Activated CD8-positive, alpha-beta T cell treated with anti-CD3 and anti-CD28 coated beads, Interleukin-2, amount 10 ng/mL, durations not matched to agents 7 days and 5 days (primary cell): ENCODE measurements around the gene BABAM2. TPM values are rescaled to one million over a fixed set of nuclear protein-coding genes. Genes with fewer than 3 reads are reported as not detected.
A peak's percentile ranks its signal among the peaks of the same experiment; 100 is the strongest.
"Not testable (repeated sequence)": the region's sequence is repeated elsewhere in the genome, so short reads cannot be mapped to it uniquely, and the experiment has no call there.

Source experiments
- ATAC-seq: fragments of 150-1000 bp; cut with Tn5 transposase; one replicate; pipeline ENCODE4 v1.10.0; 2021; ENCODE audit warnings: moderate library complexity
- CTCF ChIA-PET: fragments of 350-600 bp; sonication (Branson Sonifier 250); formaldehyde crosslinking; loops from one replicate; lab custom pipeline; 2021; ENCODE audit warnings: antibody characterized with exemption; lab: Charles Lee
- POLR2A ChIA-PET: fragments of 350-600 bp; sonication (Branson Sonifier 250); formaldehyde crosslinking; loops from one replicate; lab custom pipeline; 2021; ENCODE audit warnings: antibody characterized with exemption; lab: Charles Lee
- DNase-seq: peaks from one replicate; pipeline ENCODE4 v3.0.0-alpha.2; 2020
- H3K27ac Mint-ChIP-seq: one replicate; pipeline ENCODE4 v1.8.0; 2021; ENCODE audit warnings: mild to moderate bottlenecking, mixed read lengths
- H3K27me3 Mint-ChIP-seq: one replicate; pipeline ENCODE4 v1.8.0; 2021; ENCODE audit warnings: low read depth, mixed read lengths
- H3K36me3 Mint-ChIP-seq: one replicate; pipeline ENCODE4 v1.8.0; 2021; ENCODE audit warnings: low read depth, mixed read lengths
- H3K4me1 Mint-ChIP-seq: one replicate; pipeline ENCODE4 v1.8.0; 2021; ENCODE audit warnings: low read depth, mixed read lengths
- H3K4me3 Mint-ChIP-seq: one replicate; pipeline ENCODE4 v1.8.0; 2021; ENCODE audit warnings: mild to moderate bottlenecking, mixed read lengths
- H3K9me3 Mint-ChIP-seq: one replicate; pipeline ENCODE4 v1.8.0; 2022; ENCODE audit warnings: mixed read lengths; ENCODE audit not compliant: insufficient read depth
- total RNA-seq, 2 experiments: library from RNA; stranded (reverse); gene quantifications; one replicate each; pipeline ENCODE4 v1.2.3, GENCODE V29; 2021

BABAM2 gene
- total RNA-seq, 2 experiments from 2014 or later, result 47.0 to 49.0 TPM

DNA sequence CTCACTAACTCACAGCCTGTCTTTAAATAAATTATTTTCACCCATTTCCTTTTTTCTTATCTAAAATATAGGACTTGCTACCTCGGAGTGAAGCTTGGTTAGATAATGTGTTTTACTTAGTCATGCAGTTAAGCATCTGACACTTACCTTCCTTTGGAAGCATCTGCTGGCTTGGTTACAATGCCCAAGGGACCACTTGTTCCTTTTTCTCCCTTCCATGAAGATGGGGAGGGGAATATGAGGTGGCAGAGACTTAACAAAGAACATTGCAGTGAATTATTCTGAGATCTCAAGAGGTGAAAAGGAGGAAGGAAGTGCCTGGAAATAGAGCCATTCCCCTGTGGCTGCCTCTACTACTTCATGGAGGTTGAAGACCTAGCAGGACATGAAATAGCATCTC is 356.8 kb downstream of the BABAM2 start:
- POLR2A ChIA-PET, result interaction anchor here (0.7 kb wide), 1 partner anchor 1658 kb away, joined by 3 read pairs; no protein-coding TSS in a partner anchor
- Mint-ChIP-seq H3K27ac (no peak overlapping the region), H3K4me1 (peaks cover 40% of the 10 kb centered on the region), H3K27me3 (no peaks in the 10 kb centered on the region), H3K4me3 (no peak overlapping the region), H3K36me3 (peaks cover 18% of the 10 kb centered on the region), H3K9me3 (no peaks in the 10 kb centered on the region)
- CTCF ChIA-PET, result no interaction called here
- no peak for ATAC-seq
- no peak for DNase-seq

DNA sequence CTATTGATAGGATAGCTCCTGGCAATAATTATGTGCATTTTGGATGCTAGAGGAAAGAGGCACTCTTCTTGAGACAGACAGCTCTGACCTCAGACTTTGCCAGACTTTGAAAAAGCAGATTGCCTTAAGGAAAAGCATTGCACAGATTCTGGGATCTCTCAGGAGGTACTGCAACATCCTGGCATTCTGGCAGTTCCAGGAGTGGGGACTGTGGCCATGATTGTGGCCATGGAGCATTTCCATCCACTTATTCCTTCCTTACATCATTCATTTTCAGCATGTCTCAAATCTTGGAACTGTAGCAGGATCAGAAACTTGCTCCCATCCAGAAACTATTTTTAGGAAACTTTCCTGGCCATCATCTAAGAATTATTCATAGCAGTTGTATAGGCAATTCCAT is 357.2 kb downstream of the BABAM2 start:
- ATAC-seq (no peak), DNase-seq (no peak)
- no peak overlapping the region for H3K4me3 Mint-ChIP-seq
- POLR2A ChIA-PET, result interaction anchor here (0.7 kb wide), 1 partner anchor 1657 kb away, joined by 3 read pairs; no protein-coding TSS in a partner anchor
- H3K9me3 Mint-ChIP-seq, result no peaks in the 10 kb centered on the region
- H3K27me3 Mint-ChIP-seq, result no peaks in the 10 kb centered on the region
- CTCF ChIA-PET, result no interaction called here
- H3K4me1 Mint-ChIP-seq, result peaks cover 45% of the 10 kb centered on the region
- peaks cover 18% of the 10 kb centered on the region for H3K36me3 Mint-ChIP-seq
- H3K27ac Mint-ChIP-seq, result peak overlapping the region; percentile 11

DNA sequence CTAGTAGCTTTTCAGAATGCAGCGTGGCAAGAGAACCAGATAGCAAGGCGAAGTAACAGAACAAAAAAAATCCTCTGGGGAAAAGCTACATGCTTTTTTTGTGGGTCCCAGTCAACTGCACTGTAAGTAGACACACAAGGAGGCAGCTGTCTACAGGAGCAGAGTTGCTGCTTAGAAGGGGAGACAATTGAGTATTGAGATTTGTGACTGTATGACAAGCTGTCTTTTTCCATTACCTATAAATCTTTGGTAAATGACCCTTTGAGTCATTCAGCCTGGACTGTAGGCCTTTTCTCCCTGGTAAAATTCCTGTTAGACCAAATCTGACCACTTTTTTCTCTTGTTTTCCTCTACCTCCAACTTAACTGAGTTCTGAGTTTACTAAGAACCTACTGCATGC is 358.0 kb downstream of the BABAM2 start:
- no peaks in the 10 kb centered on the region for H3K27me3 Mint-ChIP-seq

DNA sequence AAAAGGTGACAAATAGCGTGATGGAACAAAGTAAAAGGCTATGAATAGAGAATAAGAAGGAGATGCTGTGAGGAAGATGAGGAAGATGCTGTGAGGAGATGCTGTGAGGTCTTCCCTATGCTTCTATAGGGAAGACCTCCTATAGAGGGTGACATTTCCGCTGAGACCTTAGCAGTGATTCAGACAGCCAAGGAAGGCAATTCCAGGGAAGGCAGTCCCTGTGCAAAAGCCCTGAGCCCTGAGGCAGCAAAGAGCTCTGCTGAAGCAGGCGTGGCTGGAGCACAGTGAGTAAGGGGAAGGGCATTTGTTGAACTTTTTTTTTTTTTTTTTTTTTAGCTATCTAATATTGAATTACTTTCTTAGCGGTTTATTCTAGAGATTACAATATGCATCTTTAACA is 359.5 kb downstream of the BABAM2 start:
- no peaks in the 10 kb centered on the region for H3K27me3 Mint-ChIP-seq
- ChIA-PET POLR2A (no interaction called here), CTCF (interaction anchor here (1.3 to 1.8 kb wide), 2 partner anchors 152 to 496 kb away, joined by 4 read pairs; no protein-coding TSS in a partner anchor)

More for the DNA sequence above, 358.0 kb downstream of the BABAM2 start:
- no peak overlapping the region for H3K27ac Mint-ChIP-seq
- DNase-seq (no peak), ATAC-seq (no peak)
- CTCF ChIA-PET, result no interaction called here
- H3K4me1 Mint-ChIP-seq, result peaks cover 53% of the 10 kb centered on the region
- no peaks in the 10 kb centered on the region for H3K9me3 Mint-ChIP-seq
- no peak overlapping the region for H3K4me3 Mint-ChIP-seq
- POLR2A ChIA-PET, result no interaction called here
- H3K36me3 Mint-ChIP-seq, result peaks cover 21% of the 10 kb centered on the region

DNA sequence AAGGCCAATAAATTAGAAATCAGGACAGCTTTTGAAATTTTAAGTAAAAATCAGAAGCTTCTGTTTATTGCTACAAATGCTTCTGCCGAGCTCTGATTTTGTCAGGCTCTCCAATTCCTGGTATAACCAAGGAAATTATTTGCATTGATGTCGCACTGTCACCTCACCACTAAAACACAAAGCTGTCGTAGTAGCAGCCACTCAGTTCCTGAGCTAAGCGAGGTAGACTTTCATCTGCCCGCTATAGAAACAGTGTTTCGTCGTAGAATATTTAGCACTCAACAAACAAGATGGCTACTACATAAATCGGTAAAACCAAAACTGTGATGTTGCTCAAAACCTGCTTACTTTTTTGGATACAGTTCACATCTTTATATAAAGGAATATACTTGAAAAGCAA is 360.8 kb downstream of the BABAM2 start:
- ChIA-PET CTCF (interaction anchor here (1.3 to 1.8 kb wide), 2 partner anchors 151 to 498 kb away, joined by 4 read pairs; no protein-coding TSS in a partner anchor), POLR2A (interaction anchor here (0.5 to 1.1 kb wide), 2 partner anchors 47 to 159 kb away, joined by 3 to 4 read pairs; no protein-coding TSS in a partner anchor)
- H3K9me3 Mint-ChIP-seq, result no peaks in the 10 kb centered on the region
- peak overlapping the region; percentile 89 for H3K27ac Mint-ChIP-seq
- DNase-seq (peak; percentile 75), ATAC-seq (peak; percentile 83)
- H3K36me3 Mint-ChIP-seq, result peaks cover 24% of the 10 kb centered on the region
- H3K4me3 Mint-ChIP-seq, result peak overlapping the region; percentile 58
- peaks cover 58% of the 10 kb centered on the region for H3K4me1 Mint-ChIP-seq
- no peaks in the 10 kb centered on the region for H3K27me3 Mint-ChIP-seq

More for the DNA sequence above, 359.5 kb downstream of the BABAM2 start:
- H3K36me3 Mint-ChIP-seq, result peaks cover 29% of the 10 kb centered on the region
- no peak overlapping the region for H3K4me3 Mint-ChIP-seq
- H3K4me1 Mint-ChIP-seq, result peaks cover 58% of the 10 kb centered on the region
- no peak overlapping the region for H3K27ac Mint-ChIP-seq
- ATAC-seq, result no peak
- no peaks in the 10 kb centered on the region for H3K9me3 Mint-ChIP-seq
- no peak for DNase-seq

DNA sequence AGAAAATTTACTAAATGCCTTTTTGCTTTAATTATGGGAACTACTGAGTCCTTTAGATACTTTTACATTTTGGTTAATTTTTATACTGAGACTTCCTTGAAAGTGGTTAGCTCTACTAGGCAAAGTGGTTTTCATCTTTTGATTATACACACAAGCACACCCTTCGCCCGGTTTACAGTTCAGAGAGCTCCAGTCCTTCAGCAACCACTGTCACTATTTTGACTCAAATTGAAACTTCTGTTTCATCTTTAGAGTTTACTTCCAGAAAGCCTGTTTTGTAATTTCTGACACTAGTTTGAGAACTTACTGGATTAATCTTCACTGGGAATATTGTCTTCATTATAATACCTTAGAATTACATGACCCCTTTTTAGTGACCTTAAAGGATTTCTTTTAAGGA is 361.8 kb downstream of the BABAM2 start:
- Mint-ChIP-seq H3K27me3 (no peaks in the 10 kb centered on the region), H3K9me3 (no peaks in the 10 kb centered on the region), H3K27ac (peak overlapping the region; percentile 85), H3K4me3 (peak overlapping the region; percentile 65), H3K4me1 (peaks cover 57% of the 10 kb centered on the region), H3K36me3 (peaks cover 28% of the 10 kb centered on the region)
- ATAC-seq (peak; percentile 90), DNase-seq (peak; percentile 74)
- CTCF ChIA-PET, result interaction anchor here (1.1 kb wide), 1 partner anchor 529 kb away, joined by 4 read pairs; no protein-coding TSS in a partner anchor
- POLR2A ChIA-PET, result interaction anchor here (1.1 kb wide), 1 partner anchor 158 kb away, joined by 4 read pairs; no protein-coding TSS in a partner anchor

DNA sequence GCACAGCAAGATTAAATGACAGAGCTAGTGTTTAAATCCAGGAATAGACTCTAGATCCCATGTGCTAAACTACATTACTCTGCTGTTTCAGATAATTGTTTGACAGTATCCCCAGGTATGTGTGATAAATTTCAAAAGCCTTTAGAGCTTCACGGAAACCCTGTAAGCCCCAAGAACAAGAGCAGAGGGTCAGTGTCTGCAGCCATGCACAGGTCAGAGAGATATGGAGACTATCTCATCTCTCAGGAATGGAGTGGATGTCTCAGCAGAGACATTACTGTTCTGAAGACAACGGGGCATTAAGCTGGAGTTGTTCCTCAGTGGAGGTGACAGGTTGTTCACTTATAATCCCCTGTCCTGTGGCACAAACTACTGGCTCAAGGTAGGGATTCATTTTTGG is 363.0 kb downstream of the BABAM2 start:
- DNase-seq (no peak), ATAC-seq (no peak)
- H3K36me3 Mint-ChIP-seq, result peaks cover 22% of the 10 kb centered on the region
- no peak overlapping the region for H3K4me3 Mint-ChIP-seq
- H3K4me1 Mint-ChIP-seq, result peaks cover 56% of the 10 kb centered on the region
- H3K27me3 Mint-ChIP-seq, result no peaks in the 10 kb centered on the region
- H3K27ac Mint-ChIP-seq, result no peak overlapping the region
- CTCF ChIA-PET, result interaction anchor here (1.1 kb wide), 1 partner anchor 531 kb away, joined by 4 read pairs; no protein-coding TSS in a partner anchor
- no peaks in the 10 kb centered on the region for H3K9me3 Mint-ChIP-seq
- POLR2A ChIA-PET, result no interaction called here

DNA sequence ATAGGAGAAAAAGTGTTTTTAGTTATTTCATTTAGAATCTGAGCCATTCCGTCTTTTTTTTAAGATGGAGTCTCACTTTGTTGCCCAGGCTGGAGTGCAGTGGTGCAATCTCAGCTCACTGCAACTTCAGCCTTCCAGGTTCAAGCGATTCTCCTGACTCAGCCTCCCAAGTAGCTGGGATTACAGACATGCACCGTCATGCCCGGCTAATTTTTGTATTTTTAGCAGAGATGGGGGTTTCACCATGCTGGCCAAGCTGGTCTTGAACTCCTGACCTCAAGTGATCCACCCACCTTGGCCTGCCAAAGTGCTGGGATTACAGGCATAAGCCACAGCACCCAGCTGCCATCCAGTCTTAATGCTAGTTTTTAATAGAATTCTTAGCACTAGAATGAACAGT is 364.7 kb downstream of the BABAM2 start:
- CTCF ChIA-PET, ATAC-seq, H3K9me3 Mint-ChIP-seq, H3K4me3 Mint-ChIP-seq, H3K27ac Mint-ChIP-seq, H3K27me3 Mint-ChIP-seq, DNase-seq, POLR2A ChIA-PET: not testable (repeated sequence)
- Mint-ChIP-seq H3K36me3 (peaks cover 22% of the 10 kb centered on the region), H3K4me1 (peaks cover 46% of the 10 kb centered on the region)

DNA sequence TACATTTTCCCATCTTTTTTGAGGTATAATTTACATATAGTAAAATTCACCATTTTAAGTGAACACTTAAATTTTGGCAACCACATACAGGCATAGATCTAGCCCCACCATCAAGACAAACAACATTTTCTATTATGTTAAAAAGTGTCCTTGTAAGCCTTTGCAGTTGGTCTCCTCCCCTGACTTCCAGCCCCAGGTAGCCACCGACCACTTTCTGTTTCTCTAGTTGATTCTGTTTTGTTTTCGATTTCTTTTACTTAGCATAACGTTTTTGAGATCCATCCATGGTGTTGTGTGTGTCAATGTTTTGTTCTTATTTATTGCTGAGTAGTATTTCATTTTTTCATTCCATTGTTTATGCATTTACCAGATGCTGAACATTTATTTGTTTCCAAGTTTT is 366.7 kb downstream of the BABAM2 start:
- CTCF ChIA-PET, result no interaction called here
- H3K9me3 Mint-ChIP-seq, result no peaks in the 10 kb centered on the region
- H3K4me1 Mint-ChIP-seq, result peaks cover 32% of the 10 kb centered on the region
- POLR2A ChIA-PET, result no interaction called here
- ATAC-seq, result no peak
- no peak overlapping the region for H3K27ac Mint-ChIP-seq
- no peak overlapping the region for H3K4me3 Mint-ChIP-seq
- peaks cover 20% of the 10 kb centered on the region for H3K36me3 Mint-ChIP-seq
- peak; percentile 34 for DNase-seq
- H3K27me3 Mint-ChIP-seq, result no peaks in the 10 kb centered on the region

DNA sequence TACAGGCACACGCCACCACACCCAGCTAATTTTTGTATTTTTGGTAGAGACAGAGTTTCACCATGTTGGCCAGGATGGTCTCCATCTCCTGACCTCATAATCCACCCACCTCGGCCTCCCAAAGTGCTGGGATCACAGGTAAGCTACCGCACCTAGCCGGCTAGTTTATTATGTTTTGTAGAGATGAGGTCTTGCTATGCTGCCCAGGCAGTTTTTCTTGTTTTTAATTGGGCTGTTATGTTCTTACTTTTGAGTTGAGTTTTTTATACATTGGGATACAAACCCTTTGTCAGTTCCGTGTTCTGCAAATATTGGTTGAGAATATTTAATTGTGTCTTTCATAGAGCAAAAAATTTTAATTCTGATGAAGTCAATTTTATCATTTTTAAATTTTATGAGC is 368.7 kb downstream of the BABAM2 start:
- H3K27ac Mint-ChIP-seq, H3K27me3 Mint-ChIP-seq, H3K9me3 Mint-ChIP-seq, DNase-seq, POLR2A ChIA-PET, ATAC-seq, CTCF ChIA-PET, H3K4me3 Mint-ChIP-seq: not testable (repeated sequence)
- Mint-ChIP-seq H3K36me3 (peaks cover 10% of the 10 kb centered on the region), H3K4me1 (peaks cover 12% of the 10 kb centered on the region)

DNA sequence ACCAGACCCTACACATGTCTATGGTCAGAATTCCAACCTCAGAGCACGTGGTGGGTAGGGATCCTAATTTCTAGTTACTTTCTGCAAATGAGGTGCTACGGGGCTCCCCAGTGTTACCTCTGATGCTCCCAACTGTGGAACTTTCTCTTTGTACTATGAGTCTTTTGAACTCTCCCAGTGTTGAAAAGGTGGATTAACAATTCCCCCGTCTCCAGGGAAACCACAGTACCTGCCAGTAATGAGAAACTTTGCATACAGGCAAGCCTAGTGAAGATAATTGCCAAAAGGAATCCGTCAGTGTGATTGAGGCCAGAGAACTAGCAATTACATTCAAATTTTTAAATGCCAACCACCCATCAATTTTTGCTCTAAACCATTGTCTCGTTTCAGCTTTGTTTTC is 373.2 kb downstream of the BABAM2 start:
- Mint-ChIP-seq H3K4me1 (peaks cover 15% of the 10 kb centered on the region), H3K4me3 (no peak overlapping the region), H3K27me3 (no peaks in the 10 kb centered on the region), H3K27ac (no peak overlapping the region), H3K36me3 (peaks cover 18% of the 10 kb centered on the region), H3K9me3 (no peaks in the 10 kb centered on the region)
- ChIA-PET CTCF (no interaction called here), POLR2A (interaction anchor here (0.7 kb wide), 1 partner anchor 179 kb away, joined by 3 read pairs; no protein-coding TSS in a partner anchor)
- no peak for DNase-seq
- ATAC-seq, result no peak

DNA sequence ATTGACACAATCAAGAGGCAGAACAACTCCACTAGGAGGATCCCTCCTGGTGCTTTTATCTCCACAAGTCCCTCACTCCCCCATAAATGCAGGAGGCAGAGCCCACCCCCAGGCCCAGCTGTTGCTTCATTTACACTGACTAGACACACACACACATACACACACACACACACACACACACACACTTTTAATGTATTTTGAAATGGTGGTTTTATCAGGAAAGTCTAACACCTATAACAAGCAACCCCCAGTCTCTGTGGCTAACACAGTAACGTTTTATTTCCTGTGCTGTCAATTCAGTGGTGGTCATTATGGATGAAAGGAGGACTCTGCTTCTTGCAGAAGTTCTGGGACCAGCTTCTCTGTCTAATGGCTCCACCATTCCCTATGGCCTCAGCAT is 376.8 kb downstream of the BABAM2 start:
- Mint-ChIP-seq H3K27me3 (no peaks in the 10 kb centered on the region), H3K4me3 (no peak overlapping the region), H3K9me3 (no peaks in the 10 kb centered on the region), H3K4me1 (peaks cover 39% of the 10 kb centered on the region), H3K27ac (peak overlapping the region; percentile 20), H3K36me3 (peaks cover 24% of the 10 kb centered on the region)
- ChIA-PET CTCF (no interaction called here), POLR2A (no interaction called here)
- DNase-seq (no peak), ATAC-seq (no peak)
